Natural killer cell (primary cell): ENCODE measurements around the gene USP2. TPM values are rescaled to one million over a fixed set of nuclear protein-coding genes. Genes with fewer than 3 reads are reported as not detected.

Source experiments
- ATAC-seq, 3 donors: fragments of 150-1000 bp in 2 of 3; fragments of 200-7000 bp in 1 of 3; cut with Tn5 transposase; 1 replicate in 1 of 3; 2 replicates in 2 of 3; pipeline ENCODE4 v1.10.0; 2021; ENCODE audit warnings: mild to moderate bottlenecking in 2 of 3, moderate library complexity in 2 of 3
- DNase-seq, 2 donors: peaks; one replicate each; pipeline versions ENCODE4 v3.0.0 to v3.0.0-alpha.2; 2013 to 2021; ENCODE audit warnings: mixed read lengths in 1 of 2
- H3K27ac ChIP-seq: one replicate; pipeline ENCODE4 v1.5.1; 2013; ENCODE audit warnings: mild to moderate bottlenecking, low read length
- H3K27me3 ChIP-seq: one replicate; pipeline ENCODE4 v1.6.1; 2013; ENCODE audit warnings: low read length; ENCODE audit not compliant: control insufficient read depth, insufficient read depth
- H3K36me3 ChIP-seq: one replicate; pipeline ENCODE4 v1.6.1; 2013; ENCODE audit warnings: low read length; ENCODE audit not compliant: control insufficient read depth, insufficient read depth
- H3K4me1 ChIP-seq: one replicate; pipeline ENCODE4 v1.6.1; 2013; ENCODE audit warnings: low read length; ENCODE audit not compliant: control insufficient read depth, insufficient read depth
- H3K4me3 ChIP-seq: one replicate; pipeline ENCODE4 v1.5.1; 2013; ENCODE audit warnings: low read length
- H3K9me3 ChIP-seq: one replicate; pipeline ENCODE4 v1.6.1; 2013; ENCODE audit warnings: low read length; ENCODE audit not compliant: control insufficient read depth, insufficient read depth
- H3K27ac Mint-ChIP-seq, 2 donors: one replicate each; pipeline ENCODE4 v1.8.0; 2022; ENCODE audit warnings: mild to moderate bottlenecking in 2 of 2, mixed read lengths in 2 of 2, moderate library complexity in 1 of 2
- H3K27me3 Mint-ChIP-seq, 2 donors: one replicate each; pipeline ENCODE4 v1.8.0; 2022; ENCODE audit warnings: low read depth in 2 of 2, mixed read lengths in 2 of 2
- H3K36me3 Mint-ChIP-seq: one replicate; pipeline ENCODE4 v1.8.0; 2022; ENCODE audit warnings: mixed read lengths
- H3K4me1 Mint-ChIP-seq, 2 donors: one replicate each; pipeline ENCODE4 v1.8.0; 2022; ENCODE audit warnings: mixed read lengths in 2 of 2
- H3K4me3 Mint-ChIP-seq: one replicate; pipeline ENCODE4 v1.8.0; 2022; ENCODE audit warnings: mild to moderate bottlenecking, moderate library complexity, mixed read lengths
- H3K9me3 Mint-ChIP-seq, 2 donors: one replicate each; pipeline ENCODE4 v1.8.0; 2022; ENCODE audit warnings: mixed read lengths in 2 of 2
- WGBS: methylation state at CpG from one replicate; pipeline ENCODE4 v1.1.7; 2013; ENCODE audit warnings: missing lambda C conversion rate; ENCODE audit not compliant: insufficient coverage; 5-methylcytosine and 5-hydroxymethylcytosine counted together
- intact Hi-C: fragments of 100-400 bp; cut with micrococcal nuclease; formaldehyde crosslinking; loops from one replicate; pipeline ENCODE4 v1.14.2; 2022
- total RNA-seq, 4 donors: library from RNA; stranded (reverse); fragments of 120-200 nt in 1 of 4; gene quantifications; one replicate each; pipeline versions ENCODE4 v1.2.3 to v1.2.4, GENCODE V29; 2013 to 2022
- TF ChIP-seq, protein P1 (sequence below): fragments of 200-600 bp; IDR thresholded peaks from one replicate; pipeline ENCODE4 v1.8.0; 2022; ENCODE audit warnings: antibody characterized with exemption

USP2 gene
- total RNA-seq, 3 donors from 2014 or later (not counting 1 experiment from before 2014, with no cell fraction given) = 0.50 to 3.9 TPM; not detected in 1

- H3K9me3 ChIP-seq = no peaks in the 10 kb centered on the region
- ATAC-seq (no peak), DNase-seq (no peak)
- H3K4me3 Mint-ChIP-seq = no peak overlapping the region
- TF ChIP-seq, protein P1, sequence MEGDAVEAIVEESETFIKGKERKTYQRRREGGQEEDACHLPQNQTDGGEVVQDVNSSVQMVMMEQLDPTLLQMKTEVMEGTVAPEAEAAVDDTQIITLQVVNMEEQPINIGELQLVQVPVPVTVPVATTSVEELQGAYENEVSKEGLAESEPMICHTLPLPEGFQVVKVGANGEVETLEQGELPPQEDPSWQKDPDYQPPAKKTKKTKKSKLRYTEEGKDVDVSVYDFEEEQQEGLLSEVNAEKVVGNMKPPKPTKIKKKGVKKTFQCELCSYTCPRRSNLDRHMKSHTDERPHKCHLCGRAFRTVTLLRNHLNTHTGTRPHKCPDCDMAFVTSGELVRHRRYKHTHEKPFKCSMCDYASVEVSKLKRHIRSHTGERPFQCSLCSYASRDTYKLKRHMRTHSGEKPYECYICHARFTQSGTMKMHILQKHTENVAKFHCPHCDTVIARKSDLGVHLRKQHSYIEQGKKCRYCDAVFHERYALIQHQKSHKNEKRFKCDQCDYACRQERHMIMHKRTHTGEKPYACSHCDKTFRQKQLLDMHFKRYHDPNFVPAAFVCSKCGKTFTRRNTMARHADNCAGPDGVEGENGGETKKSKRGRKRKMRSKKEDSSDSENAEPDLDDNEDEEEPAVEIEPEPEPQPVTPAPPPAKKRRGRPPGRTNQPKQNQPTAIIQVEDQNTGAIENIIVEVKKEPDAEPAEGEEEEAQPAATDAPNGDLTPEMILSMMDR = no peak
- H3K27ac ChIP-seq = no peak overlapping the region
- H3K9me3 Mint-ChIP-seq = no peaks in the 10 kb centered on the region
- H3K27me3 Mint-ChIP-seq = peaks cover 18 to 27% of the 10 kb centered on the region in 2 donors
- intact Hi-C loops = no loop called here
- no peaks in the 10 kb centered on the region for H3K36me3 ChIP-seq
- H3K27me3 ChIP-seq = peaks cover 31% of the 10 kb centered on the region
- no peak overlapping the region for H3K27ac Mint-ChIP-seq
- no peaks in the 10 kb centered on the region for H3K36me3 Mint-ChIP-seq
- peaks cover 44% of the 10 kb centered on the region for H3K4me1 ChIP-seq
- whole genome bisulfite sequencing = 83% methylated on average over 13 of the region's 14 CpGs
- H3K4me3 ChIP-seq = no peak overlapping the region
- H3K4me1 Mint-ChIP-seq = peaks cover 0 to 35% of the 10 kb centered on the region in 2 donors
Observed at GRCh38 chr11:119317592-119318239, 63.8 kb downstream of the USP2 start.

DNA sequence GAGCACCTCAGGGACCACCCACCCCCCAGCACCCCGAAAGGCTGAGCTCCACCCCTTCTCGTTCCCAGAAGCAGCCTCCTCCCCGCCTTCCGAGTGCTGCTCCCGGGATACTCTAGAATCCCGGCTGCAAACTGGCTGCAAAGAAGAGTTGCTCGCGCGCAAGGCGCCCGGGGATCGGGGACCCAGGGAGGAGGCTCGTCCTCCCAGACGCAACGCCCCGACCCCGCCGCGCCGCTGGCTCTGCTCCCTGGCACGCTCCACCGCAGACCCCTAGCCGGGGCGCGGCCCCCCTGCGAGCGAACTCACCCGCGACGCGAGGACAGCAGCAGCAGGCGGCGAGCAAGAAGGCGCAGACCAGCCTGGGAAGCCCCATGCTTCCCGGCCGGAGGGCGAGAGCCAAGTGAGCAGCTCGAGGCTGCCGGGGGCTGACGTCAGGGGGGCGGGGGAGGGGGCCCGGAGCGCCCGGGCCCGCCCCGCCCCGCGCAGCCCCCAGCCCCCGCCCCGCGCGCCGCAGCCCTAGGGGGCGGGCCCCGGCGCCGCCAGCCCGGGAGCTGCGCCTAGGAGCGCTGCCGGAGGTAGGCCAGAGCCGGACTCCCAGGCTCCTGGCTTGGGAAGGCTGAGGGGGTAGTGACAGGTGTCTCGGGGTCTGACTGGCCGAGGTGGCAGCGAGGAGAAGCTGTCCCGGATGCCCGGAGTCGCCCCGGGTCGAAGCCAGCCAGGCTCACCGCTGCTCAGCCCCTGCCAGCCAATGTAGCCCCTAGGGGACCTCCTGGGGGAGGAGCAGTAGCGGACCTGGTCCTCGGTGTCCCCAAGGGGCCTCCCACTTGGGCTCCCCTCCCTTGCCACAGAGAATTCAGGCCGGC, 64.5 kb downstream of the USP2 start, which contains the start of gene MCAM:
TSS of gene MCAM (minus strand) at position 402 of the 863 bp plus-strand sequence. CDS start at position 373, 29 bp downstream.
- intact Hi-C loops = no loop called here
- peaks cover 18 to 27% of the 10 kb centered on the region in 2 donors for H3K27me3 Mint-ChIP-seq

GRCh38 chr11:119316016-119316728, 65.3 kb downstream of the USP2 start:
- H3K4me1 ChIP-seq = peaks cover 34% of the 10 kb centered on the region
- peak overlapping the region; percentile 4 for H3K4me3 ChIP-seq
- ATAC-seq = no peak
- TF ChIP-seq, protein P1 = no peak
- WGBS = 2% methylated on average over 46 of the region's 46 CpGs
- H3K27me3 ChIP-seq = peaks cover 31% of the 10 kb centered on the region
- Mint-ChIP-seq H3K27me3 (peaks cover 18 to 27% of the 10 kb centered on the region in 2 donors), H3K9me3 (no peaks in the 10 kb centered on the region), H3K4me1 (peaks cover 0 to 24% of the 10 kb centered on the region in 2 donors), H3K27ac (no peak overlapping the region), H3K4me3 (no peak overlapping the region), H3K36me3 (no peaks in the 10 kb centered on the region)
- H3K9me3 ChIP-seq = no peaks in the 10 kb centered on the region
- H3K36me3 ChIP-seq = no peaks in the 10 kb centered on the region
- intact Hi-C loops = no loop called here
- no peak overlapping the region for H3K27ac ChIP-seq
- DNase-seq = peak in 1 of 2 donors; percentile 39

More for the DNA sequence above, 64.5 kb downstream of the USP2 start, which contains the start of gene MCAM:
- Histone ChIP-seq H3K4me3 (peak within 1 kb of the TSS; percentile 4), H3K4me1 (peaks cover 42% of the 10 kb centered on the region), H3K27me3 (peaks cover 31% of the 10 kb centered on the region), H3K36me3 (no peaks in the 10 kb centered on the region), H3K9me3 (no peaks in the 10 kb centered on the region), H3K27ac (no peak within 1 kb of the TSS)
- Mint-ChIP-seq H3K4me3 (no peak within 1 kb of the TSS), H3K4me1 (peaks cover 0 to 30% of the 10 kb centered on the region in 2 donors), H3K9me3 (no peaks in the 10 kb centered on the region), H3K36me3 (no peaks in the 10 kb centered on the region), H3K27ac (no peak within 1 kb of the TSS)
- TF ChIP-seq, protein P1 = no peak
- ATAC-seq (no peak), DNase-seq (peak in 1 of 2 donors; percentile 52)
- 3% methylated on average over 74 of the region's 74 CpGs for WGBS
